SJCRH30 (cell line): Measurements from ENCODE around the gene MECR. TPM values are rescaled to one million over a fixed set of nuclear protein-coding genes. Genes with fewer than 3 reads are reported as not detected.

Experiments used
- DNase-seq, 2 experiments: peaks; one replicate each; pipeline ENCODE4 v3.0.0-alpha.2; 2015 to 2020
- H3K27ac ChIP-seq: fragments of 250-450 bp; sonication (Bioruptor Pico); 2 replicates; pipeline ENCODE4 v1.5.1; 2020; ENCODE audit warnings: mild to moderate bottlenecking, moderate library complexity
- H3K27me3 ChIP-seq: fragments of 250-450 bp; sonication (Bioruptor Pico); 2 replicates; pipeline ENCODE4 v1.5.1; 2020; ENCODE audit warnings: mild to moderate bottlenecking, moderate library complexity
- H3K36me3 ChIP-seq: fragments of 250-450 bp; sonication (Bioruptor Pico); 2 replicates; pipeline ENCODE4 v1.5.1; 2020; ENCODE audit warnings: mild to moderate bottlenecking, moderate library complexity
- H3K4me1 ChIP-seq: fragments of 250-450 bp; sonication (Bioruptor Pico); 2 replicates; pipeline ENCODE4 v1.5.1; 2020; ENCODE audit warnings: mild to moderate bottlenecking, moderate library complexity
- H3K4me3 ChIP-seq: fragments of 250-450 bp; sonication (Bioruptor Pico); 2 replicates; pipeline ENCODE4 v1.5.1; 2020; ENCODE audit warnings: mild to moderate bottlenecking, moderate library complexity
- H3K9me3 ChIP-seq: fragments of 250-450 bp; sonication (Bioruptor Pico); replicated peaks from 2 replicates; pipeline ENCODE4 v1.5.1; 2020; ENCODE audit warnings: mild to moderate bottlenecking, moderate library complexity
- total RNA-seq: library from RNA; depleted of rRNA; stranded (reverse); fragments of >200 nt; shearing (Covaris generic); gene quantifications from 2 replicates; pipeline ENCODE4 v1.2.3, GENCODE V29; 2014

MECR gene
- total RNA-seq, 1 experiment from 2014 or later: 25.4 TPM

DNA sequence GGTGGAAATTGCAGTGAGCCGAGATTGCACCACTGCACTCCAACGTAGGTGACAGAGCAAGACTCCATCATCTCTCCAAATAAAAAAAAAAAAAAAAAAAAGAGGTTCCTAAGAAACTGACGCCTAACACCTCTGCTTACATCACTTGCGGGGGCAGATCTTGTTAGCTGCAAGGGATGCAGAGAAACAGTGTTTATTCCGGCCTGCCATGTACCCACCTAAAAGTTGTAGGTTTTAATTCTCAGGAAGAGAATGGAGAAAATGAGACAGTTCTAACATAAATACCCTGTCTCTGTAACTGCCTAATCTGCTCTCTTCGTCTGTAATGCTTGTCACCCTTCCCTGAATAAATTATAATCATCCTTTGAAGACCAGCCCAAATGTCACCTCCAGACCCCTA is 40.0 kb downstream of the MECR start:
- no peak overlapping the region for H3K4me3 ChIP-seq
- H3K27me3 ChIP-seq: no peaks in the 10 kb centered on the region
- no peaks in the 10 kb centered on the region for H3K9me3 ChIP-seq
- H3K4me1 ChIP-seq: peaks cover 2% of the 10 kb centered on the region; the same call in 1 of the 2 replicates
- no peaks in the 10 kb centered on the region for H3K36me3 ChIP-seq
- no peak overlapping the region for H3K27ac ChIP-seq
- no peak for DNase-seq

DNA sequence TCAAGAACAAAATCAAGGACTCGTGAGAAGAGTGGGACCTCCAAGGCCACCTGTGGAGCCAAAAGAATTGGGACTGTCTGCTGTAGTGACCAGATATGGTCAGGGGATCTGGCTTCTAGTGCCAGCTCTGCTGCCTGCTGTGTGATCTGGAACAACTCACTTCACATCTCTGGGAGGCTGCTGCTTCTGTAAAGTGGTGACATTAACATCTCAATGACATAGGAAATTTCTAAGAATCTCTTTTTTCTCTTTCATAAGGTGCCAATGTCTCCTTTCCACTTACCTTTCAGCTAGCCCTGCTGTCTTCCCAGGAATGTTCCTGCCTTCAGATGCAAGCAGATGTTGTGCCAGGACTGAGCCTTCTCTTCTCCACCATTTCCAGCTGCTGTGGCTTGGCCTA is 44.0 kb downstream of the MECR start:
- H3K36me3 ChIP-seq: no peaks in the 10 kb centered on the region
- H3K4me1 ChIP-seq: peaks cover 4% of the 10 kb centered on the region; the same call in 1 of the 2 replicates
- H3K27ac ChIP-seq: no peak overlapping the region
- DNase-seq: no peak
- H3K4me3 ChIP-seq: no peak overlapping the region
- H3K9me3 ChIP-seq: no peaks in the 10 kb centered on the region
- H3K27me3 ChIP-seq: no peaks in the 10 kb centered on the region

DNA sequence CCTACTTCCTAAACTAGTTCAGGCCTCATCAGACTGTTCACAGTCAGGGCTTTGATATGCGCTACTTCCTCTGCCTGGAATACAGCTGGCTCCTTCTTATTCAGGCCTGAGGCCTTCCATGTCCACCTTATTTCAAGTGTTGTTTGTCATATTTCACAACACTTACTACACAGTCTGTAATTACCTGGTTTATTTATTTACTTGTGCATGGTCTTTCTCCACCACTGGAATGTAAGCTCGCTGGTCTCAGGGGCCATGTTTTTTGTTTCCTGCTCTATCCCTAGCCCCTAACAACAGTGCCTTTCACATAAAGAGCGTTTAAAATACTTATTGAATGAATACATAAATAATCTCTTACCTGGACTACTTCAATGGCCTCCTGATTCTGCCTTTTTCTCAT is 44.5 kb downstream of the MECR start:
- no peak for DNase-seq
- peaks cover 4% of the 10 kb centered on the region; the same call in 1 of the 2 replicates for H3K4me1 ChIP-seq
- H3K9me3 ChIP-seq: no peaks in the 10 kb centered on the region
- H3K27ac ChIP-seq: no peak overlapping the region
- no peaks in the 10 kb centered on the region for H3K27me3 ChIP-seq
- no peaks in the 10 kb centered on the region for H3K36me3 ChIP-seq
- no peak overlapping the region for H3K4me3 ChIP-seq

DNA sequence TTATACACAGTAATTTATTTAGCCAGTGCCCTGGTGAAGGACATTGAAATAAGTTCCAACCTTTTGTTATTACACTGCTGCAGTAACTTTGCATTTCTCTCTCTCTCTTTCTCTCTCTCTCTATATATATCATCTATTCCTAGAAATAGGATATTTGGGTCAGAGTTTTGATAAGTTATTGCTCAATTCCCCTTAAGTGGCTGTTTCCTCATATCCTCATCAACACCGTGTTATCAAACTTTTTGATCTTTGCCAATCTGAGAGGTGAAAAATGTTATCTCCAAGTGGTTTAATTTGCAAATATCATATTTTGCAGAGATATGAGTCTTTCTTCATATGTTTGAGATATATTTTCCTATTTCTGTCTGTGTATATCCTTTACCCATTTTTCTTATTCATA is 47.4 kb downstream of the MECR start:
- Histone ChIP-seq H3K4me3 (peak overlapping the region; percentile 98; the same call in 1 of the 2 replicates), H3K36me3 (peaks cover 28% of the 10 kb centered on the region), H3K27ac (no peak overlapping the region), H3K27me3 (no peaks in the 10 kb centered on the region), H3K4me1 (peaks cover 10% of the 10 kb centered on the region; the same call in 1 of the 2 replicates), H3K9me3 (no peaks in the 10 kb centered on the region)
- DNase-seq: no peak

DNA sequence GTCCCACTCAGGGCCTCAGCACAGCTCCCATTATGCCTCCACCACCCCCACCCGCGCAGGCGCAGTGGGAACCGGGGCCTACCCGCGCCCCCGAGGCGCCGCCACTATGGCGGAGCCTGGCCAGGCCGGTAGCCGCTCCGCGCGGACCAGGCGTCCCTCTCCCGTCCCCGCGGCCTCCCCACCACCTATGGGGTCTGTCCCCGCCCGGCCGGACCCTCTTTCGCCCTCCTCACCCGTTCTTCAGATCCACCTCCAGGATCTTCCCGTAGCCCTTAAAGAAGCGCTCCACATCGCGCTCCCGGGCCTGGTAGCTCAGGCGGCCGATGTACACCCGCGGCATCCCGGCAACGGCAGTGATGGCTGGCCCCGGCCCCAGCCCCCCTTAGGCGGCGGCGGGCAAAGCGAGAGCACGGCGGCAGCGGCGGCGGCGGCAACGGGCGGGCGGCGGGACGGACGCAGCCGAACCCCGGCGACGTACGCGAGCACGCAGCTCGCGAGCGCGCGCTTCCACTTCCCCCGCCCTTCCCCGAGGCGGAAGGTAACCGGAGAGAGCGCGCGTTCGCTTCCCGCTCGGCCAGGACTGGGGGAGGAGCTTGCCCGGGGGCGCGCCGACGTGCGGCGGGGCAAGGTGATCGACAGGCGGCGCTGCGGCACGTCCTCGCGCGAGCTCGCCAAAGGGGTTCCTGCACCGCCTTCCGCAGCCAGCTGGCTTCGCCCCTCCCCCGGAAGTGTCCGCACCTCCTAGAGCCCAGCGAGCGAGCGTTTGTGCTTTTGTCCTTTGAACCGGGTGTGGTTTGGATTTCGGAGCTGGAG is 49.1 kb downstream of the MECR start, which contains the start of gene SRSF4:
Gene SRSF4, minus strand, starts transcription at position 488 of the 813 bp plus-strand sequence. Its CDS starts 148 bp downstream, at position 340.
- no peaks in the 10 kb centered on the region for H3K9me3 ChIP-seq
- H3K36me3 ChIP-seq: peaks cover 39% of the 10 kb centered on the region
- H3K4me1 ChIP-seq: peaks cover 10% of the 10 kb centered on the region; the same call in 1 of the 2 replicates
- no peaks in the 10 kb centered on the region for H3K27me3 ChIP-seq
- peak; percentile 99 to 100 for DNase-seq
- peak within 1 kb of the TSS; percentile 98 for H3K4me3 ChIP-seq
- H3K27ac ChIP-seq: peak within 1 kb of the TSS; percentile 100

DNA sequence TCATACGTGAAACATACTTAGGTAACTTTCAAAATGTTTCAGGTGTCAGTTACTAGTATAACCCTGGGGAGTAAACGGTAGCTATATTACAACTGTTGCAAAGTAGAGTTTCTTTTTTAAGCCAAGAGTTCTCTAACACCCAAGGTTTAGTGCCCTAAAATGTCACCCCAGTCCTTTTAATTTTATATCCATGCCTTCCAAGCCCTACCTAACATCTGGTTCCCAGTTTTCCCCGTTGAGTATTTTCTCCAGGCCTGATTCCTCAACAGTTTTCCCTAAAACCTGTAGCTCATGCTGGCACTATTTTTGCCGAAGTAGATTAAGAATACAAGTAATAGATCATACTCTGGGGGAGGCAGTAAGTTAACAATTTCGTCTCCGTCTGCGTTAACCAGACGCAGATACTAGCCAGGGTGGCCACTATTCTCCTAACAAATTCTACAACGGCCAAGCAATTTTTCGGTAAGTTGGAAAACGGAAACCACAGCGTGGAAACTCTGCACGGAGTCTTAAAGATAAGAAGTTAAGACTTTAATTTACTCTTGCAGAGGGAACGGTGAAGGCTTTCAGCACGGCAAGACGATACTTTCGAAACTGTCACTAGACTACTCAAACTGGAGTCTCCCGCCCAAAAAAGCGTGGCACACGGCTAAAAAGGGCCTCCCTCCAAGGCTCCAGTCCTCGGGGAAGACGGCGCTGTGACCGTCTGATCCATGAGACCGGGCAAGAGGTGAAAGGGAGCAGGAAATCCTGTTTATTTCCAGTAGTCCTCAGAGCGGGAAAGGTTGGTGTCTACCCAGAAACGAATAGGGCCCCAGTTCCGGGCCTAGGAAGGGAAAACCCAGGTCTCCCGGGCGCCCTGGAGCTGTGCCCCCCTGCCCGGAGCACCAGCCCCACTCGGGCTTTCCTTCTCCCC is 50.0 kb downstream of the MECR start:
- Histone ChIP-seq H3K27me3 (no peaks in the 10 kb centered on the region), H3K4me1 (peaks cover 10% of the 10 kb centered on the region; the same call in 1 of the 2 replicates), H3K36me3 (peaks cover 47% of the 10 kb centered on the region), H3K9me3 (no peaks in the 10 kb centered on the region), H3K4me3 (peak overlapping the region; percentile 98), H3K27ac (peak overlapping the region; percentile 100)
- no peak for DNase-seq

DNA sequence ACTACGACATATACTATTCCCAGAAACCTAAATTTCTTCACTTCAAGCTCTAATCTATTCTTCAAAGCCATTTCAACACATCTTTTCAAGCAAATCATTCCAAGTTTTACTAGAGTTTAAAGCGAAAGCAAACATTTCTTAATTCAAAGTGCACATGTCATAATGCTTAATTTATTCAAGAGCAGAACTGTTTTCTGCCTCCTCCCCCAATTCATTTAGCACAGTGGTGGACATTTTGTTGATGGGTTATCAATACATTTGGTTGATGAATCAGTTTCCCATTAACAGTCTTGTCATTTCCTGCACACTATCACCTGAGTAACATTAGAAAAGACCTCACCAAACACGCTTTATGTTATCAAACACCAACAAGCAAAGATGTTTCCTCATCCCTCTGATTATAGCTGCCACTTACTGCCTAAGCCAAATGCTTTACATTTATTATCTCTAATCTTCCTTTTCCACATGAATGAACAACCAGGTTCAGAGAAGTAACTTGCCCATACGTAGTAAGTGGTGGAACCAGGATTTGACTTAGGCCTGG is 51.0 kb downstream of the MECR start:
- DNase-seq: no peak
- H3K27me3 ChIP-seq: no peaks in the 10 kb centered on the region
- no peak overlapping the region for H3K27ac ChIP-seq
- H3K4me3 ChIP-seq: peak overlapping the region; percentile 98
- H3K4me1 ChIP-seq: peaks cover 10% of the 10 kb centered on the region; the same call in 1 of the 2 replicates
- no peaks in the 10 kb centered on the region for H3K9me3 ChIP-seq
- H3K36me3 ChIP-seq: peaks cover 52% of the 10 kb centered on the region

DNA sequence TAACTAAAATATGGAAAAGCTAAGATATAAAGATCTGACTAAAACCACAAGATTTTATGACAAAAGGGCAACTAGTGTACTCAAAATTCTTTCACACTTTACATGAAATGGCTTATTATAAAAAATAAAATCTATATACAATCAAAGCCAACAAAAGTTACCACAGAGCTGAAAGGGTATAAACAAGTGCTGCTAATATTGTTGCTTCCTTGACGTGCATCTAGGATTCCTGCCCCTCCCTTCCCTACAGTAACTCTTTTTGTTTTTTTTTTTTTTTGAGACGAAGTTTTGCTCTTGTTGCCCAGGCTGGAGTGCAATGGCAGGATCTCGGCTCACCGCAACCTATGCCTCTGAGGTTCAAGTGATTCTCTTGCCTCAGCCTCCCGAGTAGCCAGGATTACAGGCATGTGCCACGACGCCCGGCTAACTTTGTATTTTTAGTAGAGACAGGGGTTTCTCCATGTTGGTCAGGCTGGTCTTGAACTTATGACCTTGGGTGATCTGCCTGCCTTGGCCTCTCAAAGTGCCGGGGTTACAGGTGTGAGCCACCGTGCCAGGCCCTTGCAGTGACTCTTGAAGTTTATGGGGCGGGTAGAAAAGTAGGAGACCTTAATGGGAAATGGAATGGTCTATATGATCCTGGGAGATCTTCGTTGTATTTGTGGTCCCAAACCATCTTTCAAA is 53.6 kb downstream of the MECR start:
- Histone ChIP-seq H3K4me3 (no peak overlapping the region), H3K4me1 (peaks cover 6% of the 10 kb centered on the region; the same call in 1 of the 2 replicates), H3K27me3 (no peaks in the 10 kb centered on the region), H3K27ac (no peak overlapping the region), H3K9me3 (no peaks in the 10 kb centered on the region), H3K36me3 (peaks cover 65% of the 10 kb centered on the region)
- DNase-seq: no peak

DNA sequence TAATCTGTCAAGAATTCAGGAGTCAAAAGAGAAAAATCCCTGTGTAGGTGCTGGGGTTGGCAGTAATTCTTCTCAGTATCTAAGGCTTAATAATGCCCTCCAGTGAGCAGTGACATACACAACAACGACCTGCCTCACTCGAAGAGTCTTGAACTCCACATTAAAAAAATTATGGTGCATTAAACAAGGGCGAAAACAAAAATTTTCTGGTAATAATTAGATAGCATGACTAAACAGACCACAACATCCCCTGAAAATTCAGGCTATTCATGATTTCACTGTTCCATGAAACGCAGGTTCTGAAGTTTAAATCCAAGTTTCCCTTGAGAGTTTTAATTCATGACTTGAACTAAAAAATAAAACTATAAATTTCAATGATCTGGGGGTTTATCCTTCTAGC is 54.2 kb downstream of the MECR start:
- H3K27me3 ChIP-seq: no peaks in the 10 kb centered on the region
- H3K4me1 ChIP-seq: peaks cover 6% of the 10 kb centered on the region; the same call in 1 of the 2 replicates
- H3K9me3 ChIP-seq: no peaks in the 10 kb centered on the region
- DNase-seq: no peak
- H3K36me3 ChIP-seq: peaks cover 71% of the 10 kb centered on the region
- no peak overlapping the region for H3K27ac ChIP-seq
- no peak overlapping the region for H3K4me3 ChIP-seq

DNA sequence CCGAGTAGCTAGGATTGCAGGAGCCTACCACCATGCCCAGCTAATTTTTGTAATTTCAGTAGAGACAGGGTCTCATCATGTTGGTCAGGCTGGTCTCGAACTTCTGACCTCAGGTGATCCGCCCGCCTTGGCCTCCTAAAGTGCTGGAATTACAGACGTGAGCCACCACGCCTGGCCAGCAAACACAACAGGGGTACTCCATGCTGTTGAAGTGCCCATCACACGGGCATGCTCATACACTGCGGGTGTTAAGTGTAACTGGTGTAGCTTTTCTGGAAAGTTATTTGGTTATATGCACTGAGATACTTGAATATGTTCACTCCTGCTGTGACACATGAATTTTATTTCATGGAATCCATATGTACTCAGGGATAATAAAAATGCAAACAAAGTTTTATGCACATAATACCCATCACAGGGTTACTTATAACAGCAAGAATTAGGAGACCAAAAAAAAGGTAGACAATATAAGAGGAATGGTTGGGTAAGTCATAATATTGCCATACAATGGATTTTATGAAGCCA is 58.3 kb downstream of the MECR start:
- no peaks in the 10 kb centered on the region for H3K9me3 ChIP-seq
- no peak overlapping the region for H3K4me3 ChIP-seq
- peaks cover 77% of the 10 kb centered on the region for H3K36me3 ChIP-seq
- no peaks in the 10 kb centered on the region for H3K4me1 ChIP-seq
- H3K27me3 ChIP-seq: no peaks in the 10 kb centered on the region
- no peak overlapping the region for H3K27ac ChIP-seq
- DNase-seq: no peak

DNA sequence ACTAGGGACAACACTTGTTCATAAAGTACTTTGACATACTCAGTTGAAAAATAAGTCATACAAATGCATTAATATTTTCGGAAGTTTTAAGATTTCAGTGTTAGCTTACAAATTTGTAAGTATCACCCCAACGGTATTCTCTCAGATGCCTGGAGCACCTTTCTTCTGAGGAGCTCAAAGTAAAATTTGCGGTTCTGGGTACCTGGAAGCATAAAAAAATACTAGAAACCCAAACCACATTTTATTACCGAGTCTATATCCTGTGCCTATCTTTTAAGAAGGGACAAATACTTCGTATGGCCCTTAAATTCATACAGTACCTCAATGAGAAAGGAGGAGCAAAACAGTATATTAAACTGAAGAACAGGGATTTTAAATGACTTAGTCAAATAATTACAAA is 59.2 kb downstream of the MECR start:
- peaks cover 78% of the 10 kb centered on the region for H3K36me3 ChIP-seq
- H3K27me3 ChIP-seq: no peaks in the 10 kb centered on the region
- H3K4me3 ChIP-seq: no peak overlapping the region
- H3K9me3 ChIP-seq: no peaks in the 10 kb centered on the region
- no peak overlapping the region for H3K27ac ChIP-seq
- DNase-seq: no peak
- H3K4me1 ChIP-seq: no peaks in the 10 kb centered on the region

DNA sequence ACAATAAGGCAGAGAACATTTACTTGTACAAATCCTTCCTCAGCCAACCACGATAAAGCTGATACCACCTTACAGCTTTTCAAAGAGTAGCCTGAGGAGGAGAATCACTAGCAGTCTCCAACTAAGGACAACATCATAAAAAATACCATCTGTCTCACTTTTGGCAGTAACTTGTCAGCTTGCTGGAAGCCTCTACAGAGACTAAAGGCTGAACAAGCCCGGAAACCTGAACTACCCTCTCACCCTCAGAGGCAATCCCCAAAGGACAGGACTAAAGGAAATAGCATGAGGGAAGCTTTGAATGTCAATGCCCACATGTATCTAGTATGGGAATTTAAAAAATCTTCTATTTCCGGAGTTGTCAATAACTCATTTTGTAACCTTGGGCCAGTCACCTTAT is 59.6 kb downstream of the MECR start:
- H3K4me3 ChIP-seq: no peak overlapping the region
- H3K4me1 ChIP-seq: no peaks in the 10 kb centered on the region
- peak in 1 of 2 experiments; percentile 37 for DNase-seq
- H3K36me3 ChIP-seq: peaks cover 79% of the 10 kb centered on the region
- no peaks in the 10 kb centered on the region for H3K9me3 ChIP-seq
- H3K27me3 ChIP-seq: no peaks in the 10 kb centered on the region
- H3K27ac ChIP-seq: no peak overlapping the region

DNA sequence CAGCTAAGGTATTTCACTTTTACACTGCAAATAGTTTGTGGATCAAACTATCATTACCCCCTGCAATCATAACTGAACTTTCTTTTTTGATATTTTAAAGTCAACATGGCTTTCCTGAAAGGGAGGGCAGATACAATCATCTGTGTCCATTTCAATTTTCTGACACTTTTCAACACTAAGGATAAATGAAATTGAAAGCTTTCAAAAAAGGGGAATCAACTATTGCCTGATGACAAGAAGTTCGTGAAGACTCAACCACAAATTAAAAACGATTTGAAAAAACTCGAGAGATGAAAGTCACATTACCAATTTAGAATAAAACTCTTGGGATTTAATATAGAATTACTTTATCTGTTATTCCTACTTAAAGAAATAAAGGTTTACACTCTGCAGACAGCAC is 60.8 kb downstream of the MECR start:
- H3K27ac ChIP-seq: no peak overlapping the region
- H3K36me3 ChIP-seq: peaks cover 83% of the 10 kb centered on the region
- no peaks in the 10 kb centered on the region for H3K4me1 ChIP-seq
- no peaks in the 10 kb centered on the region for H3K9me3 ChIP-seq
- H3K4me3 ChIP-seq: no peak overlapping the region
- no peak for DNase-seq
- no peaks in the 10 kb centered on the region for H3K27me3 ChIP-seq

DNA sequence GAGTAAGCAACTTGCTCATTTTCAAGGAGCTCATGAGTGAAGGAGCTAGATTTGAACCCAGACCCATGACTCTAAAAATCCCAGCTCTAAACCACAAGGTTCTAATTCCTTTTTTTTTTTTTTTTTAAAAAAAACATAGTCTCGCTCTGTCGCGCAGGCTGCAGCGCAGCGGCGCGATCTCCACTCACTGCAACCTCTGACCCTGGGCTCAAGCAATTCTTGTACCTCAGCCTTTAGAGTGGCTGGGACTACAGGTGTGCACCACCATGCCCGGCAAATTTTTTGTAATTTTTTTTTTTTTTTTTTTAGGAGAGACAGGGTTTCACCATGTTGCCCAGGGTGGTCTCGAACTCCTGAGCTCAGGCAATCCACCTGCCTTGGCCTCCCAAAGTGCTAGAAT is 62.8 kb downstream of the MECR start:
- Histone ChIP-seq H3K36me3 (peaks cover 95% of the 10 kb centered on the region), H3K27ac (no peak overlapping the region), H3K9me3 (no peaks in the 10 kb centered on the region), H3K4me3 (no peak overlapping the region), H3K4me1 (no peaks in the 10 kb centered on the region; the same call in 1 of the 2 replicates), H3K27me3 (no peaks in the 10 kb centered on the region)
- DNase-seq: no peak
